Bronchial epithelial cell (primary cell): ENCODE measurements around the gene FBN1. TPM values are rescaled to one million over a fixed set of nuclear protein-coding genes. Genes with fewer than 3 reads are reported as not detected.

Experiments
- DNase-seq: peaks from one replicate; pipeline ENCODE4 v3.0.0-alpha.2; 2010; ENCODE audit warnings: low read depth
- FAIRE-seq: peaks from 2 replicates; lab custom pipeline; 2011; peaks lifted over from hg19 to GRCh38; lab: Jason Lieb, UNC
- H3K27me3 ChIP-seq: 2 replicates; pipeline ENCODE4 v1.5.1; 2011; ENCODE audit warnings: low read length; ENCODE audit not compliant: control insufficient read depth, insufficient read depth
- H3K36me3 ChIP-seq: 2 replicates; pipeline ENCODE4 v1.5.1; 2011; ENCODE audit warnings: low read length; ENCODE audit not compliant: control insufficient read depth, insufficient read depth
- H3K4me3 ChIP-seq: 2 replicates; pipeline ENCODE4 v1.5.1; 2011; ENCODE audit warnings: mild to moderate bottlenecking, low read depth, low read length, control low read depth
- CTCF ChIP-seq: IDR thresholded peaks from 2 replicates; pipeline ENCODE4 v1.5.1; 2011; ENCODE audit warnings: mild to moderate bottlenecking, moderate library complexity, low read length, control low read depth, inconsistent platforms; ENCODE audit not compliant: insufficient read depth, severe bottlenecking
- total RNA-seq: library from RNA; depleted of rRNA; stranded (reverse); fragments of >200 nt; gene quantifications from 2 replicates; pipeline ENCODE4 v1.2.1, GENCODE V29; 2014

FBN1 gene
- total RNA-seq, 1 donor from 2014 or later, result 6.3 TPM

GRCh38 chr15:48643776-48644466 is 1.6 kb downstream of the FBN1 start:
- Histone ChIP-seq H3K36me3 (no peaks in the 10 kb centered on the region), H3K27me3 (peaks cover 7% of the 10 kb centered on the region), H3K4me3 (no peak overlapping the region)
- no peak for DNase-seq
- TF ChIP-seq CTCF, result no peak
- no peak for FAIRE-seq

DNA sequence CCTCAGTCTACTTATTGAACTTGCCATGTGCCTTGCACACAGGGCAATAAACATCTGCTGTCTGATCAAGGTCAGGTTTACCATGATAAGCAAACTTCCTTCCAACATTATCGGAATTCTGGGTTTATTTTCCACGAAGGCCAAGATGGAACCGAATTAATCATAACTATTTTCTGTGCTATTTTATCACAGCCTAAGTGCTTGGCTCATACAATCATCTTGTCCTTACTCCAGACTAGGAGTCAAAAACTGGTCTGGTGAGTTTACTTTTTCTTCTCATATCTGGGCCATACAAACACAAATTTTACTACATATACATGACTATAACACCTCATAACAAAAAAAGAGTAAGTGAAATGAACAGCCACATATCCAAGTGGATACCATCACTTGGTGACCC is 2.3 kb downstream of the FBN1 start:
- H3K36me3 ChIP-seq, result no peaks in the 10 kb centered on the region
- no peak for TF ChIP-seq CTCF
- FAIRE-seq (no peak), DNase-seq (no peak)
- H3K4me3 ChIP-seq, result no peak overlapping the region
- peaks cover 7% of the 10 kb centered on the region for H3K27me3 ChIP-seq

- Histone ChIP-seq H3K27me3 (peaks cover 7% of the 10 kb centered on the region), H3K4me3 (no peak overlapping the region), H3K36me3 (no peaks in the 10 kb centered on the region)
- TF ChIP-seq CTCF, result no peak
- no peak for FAIRE-seq
- no peak for DNase-seq
These were observed 2.7 kb downstream of the FBN1 start for GRCh38 chr15:48642795-48643194.

DNA sequence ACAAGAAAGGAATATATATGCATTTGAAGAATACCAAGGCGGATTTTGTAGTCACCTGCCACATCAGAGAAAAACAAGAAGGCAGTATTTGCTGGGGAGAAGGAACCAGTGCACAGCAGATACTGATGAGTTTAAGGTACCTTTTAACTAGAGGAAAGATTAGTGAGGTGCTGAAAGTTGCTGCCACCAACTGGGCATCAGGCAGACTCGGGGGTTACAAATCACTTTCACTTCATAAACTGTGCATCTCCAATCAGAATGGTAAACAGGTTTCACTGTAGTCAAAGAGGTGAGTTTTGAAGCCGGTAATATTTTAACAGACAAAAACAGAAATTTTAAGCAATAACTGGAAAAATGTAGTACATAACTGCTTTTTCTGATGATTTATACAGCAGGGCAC is 4.1 kb downstream of the FBN1 start:
- peaks cover 7% of the 10 kb centered on the region for H3K27me3 ChIP-seq
- no peaks in the 10 kb centered on the region for H3K36me3 ChIP-seq
- no peak for FAIRE-seq
- peak; percentile 29 for DNase-seq
- peak; percentile 41 for TF ChIP-seq CTCF
- H3K4me3 ChIP-seq, result no peak overlapping the region

GRCh38 chr15:48638963-48639362 is 6.5 kb downstream of the FBN1 start:
- FAIRE-seq (no peak), DNase-seq (no peak)
- Histone ChIP-seq H3K36me3 (no peaks in the 10 kb centered on the region), H3K27me3 (peaks cover 1% of the 10 kb centered on the region), H3K4me3 (no peak overlapping the region)
- no peak for TF ChIP-seq CTCF

DNA sequence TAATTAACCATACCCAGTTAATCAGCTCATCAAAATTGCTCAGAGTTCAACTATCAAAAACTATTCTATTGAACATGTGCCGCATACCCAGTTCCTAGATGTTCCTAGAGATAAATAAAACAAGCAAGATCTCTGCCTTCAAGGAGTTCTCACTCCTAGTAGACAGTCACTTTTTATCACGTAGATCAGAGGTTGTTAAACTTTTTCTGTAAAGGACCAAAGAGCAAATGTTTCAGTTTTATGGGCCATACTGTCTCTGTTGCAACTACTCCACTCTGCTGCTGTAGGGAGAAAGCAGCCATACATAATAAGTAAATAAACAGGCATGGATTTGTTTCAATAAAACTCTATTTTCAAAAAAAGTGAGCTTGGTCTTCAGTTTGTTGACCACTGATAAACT is 7.9 kb downstream of the FBN1 start:
- DNase-seq (no peak), FAIRE-seq (no peak)
- no peak for TF ChIP-seq CTCF
- no peaks in the 10 kb centered on the region for H3K36me3 ChIP-seq
- H3K4me3 ChIP-seq, result no peak overlapping the region
- H3K27me3 ChIP-seq, result no peaks in the 10 kb centered on the region
